Gastrocnemius medialis (tissue), 4 donors: ENCODE data around the gene ELOVL7. TPM values are rescaled to one million over a fixed set of nuclear protein-coding genes. Genes with fewer than 3 reads are reported as not detected.
"Not testable (repeated sequence)": the region's sequence is repeated elsewhere in the genome, so short reads cannot be mapped to it uniquely, and the experiment has no call there.

ENCODE experiments used
- ATAC-seq, 2 donors: fragments of 150-250 bp; one replicate each; pipeline ENCODE4 v1.9.1; 2016
- DNase-seq, 2 donors: peaks; one replicate each; pipeline ENCODE4 v3.0.0-alpha.2; 2019
- H3K27ac ChIP-seq, 4 donors: fragments of 200-600 bp; sonication (generic); 1 replicate in 1 of 4; 2 replicates in 3 of 4; pipeline ENCODE4 v1.5.1; 2016 to 2018; ENCODE audit warnings: mild to moderate bottlenecking in 2 of 4, moderate library complexity in 1 of 4
- H3K27me3 ChIP-seq, 3 donors: fragments of 200-600 bp; sonication (generic) in 2 of 3; 1 replicate in 1 of 3; 2 replicates in 2 of 3; pipeline versions ENCODE4 v1.5.1 to v1.6.0; 2016 to 2019; ENCODE audit warnings: mild to moderate bottlenecking in 1 of 3, moderate library complexity in 1 of 3
- H3K36me3 ChIP-seq, 2 donors: fragments of 200-600 bp; sonication (generic) in 1 of 2; one replicate each; pipeline ENCODE4 v1.5.1; 2017 to 2018
- H3K4me1 ChIP-seq, 2 donors: fragments of 200-600 bp; sonication (generic) in 1 of 2; one replicate each; pipeline ENCODE4 v1.5.1; 2016 to 2017; ENCODE audit warnings: mild to moderate bottlenecking in 2 of 2
- H3K4me3 ChIP-seq, 4 donors: fragments of 200-600 bp; sonication (generic) in 3 of 4; 1 replicate in 1 of 4; 2 replicates in 3 of 4; pipeline ENCODE4 v1.5.1; 2016 to 2019; ENCODE audit warnings: mild to moderate bottlenecking in 2 of 4
- H3K9me3 ChIP-seq, 3 donors: fragments of 200-600 bp; sonication (generic) in 2 of 3; 1 replicate in 1 of 3; 2 replicates in 2 of 3; pipeline ENCODE4 v1.5.1; 2016 to 2019
- CTCF ChIP-seq, 5 experiments: fragments of 450-650 bp in 3 of 5; fragments of 200-600 bp in 2 of 5; sonication (generic) in 2 of 5; IDR thresholded peaks in 4 of 5; conservative IDR thresholded peaks in 1 of 5; 1 replicate in 4 of 5; 2 replicates in 1 of 5; pipeline ENCODE4 v1.5.1; 2016 to 2019; ENCODE audit warnings: antibody characterized with exemption in 5 of 5, mild to moderate bottlenecking in 3 of 5, moderate library complexity in 3 of 5
- POLR2A ChIP-seq, 2 donors: fragments of 450-650 bp; IDR thresholded peaks; one replicate each; pipeline ENCODE4 v1.6.1; 2017; ENCODE audit warnings: antibody characterized with exemption in 2 of 2, mild to moderate bottlenecking in 2 of 2, moderate library complexity in 2 of 2
- in situ Hi-C, 4 donors: fragments of 200-750 bp; cut with MboI; loops; one replicate each; pipeline versions ENCODE4 v1.15.0 to v1.8.0; 2017; ENCODE audit warnings: low sequenced_read_pairs in 4 of 4
- intact Hi-C: fragments of 100-400 bp; cut with DNase I; formaldehyde crosslinking; loops from one replicate; pipeline ENCODE4 v1.15.1; 2023; ENCODE audit warnings: low total_unique reads
- total RNA-seq, 4 donors: library from RNA; depleted of rRNA; stranded (reverse); fragments of >200 nt; gene quantifications; one replicate each; pipeline versions ENCODE4 v1.1.0 to v1.2.3, GENCODE V29; 2016

The ELOVL7 gene
- total RNA-seq, 4 donors from 2014 or later: 0.53 to 1.0 (median 0.83) TPM

DNA sequence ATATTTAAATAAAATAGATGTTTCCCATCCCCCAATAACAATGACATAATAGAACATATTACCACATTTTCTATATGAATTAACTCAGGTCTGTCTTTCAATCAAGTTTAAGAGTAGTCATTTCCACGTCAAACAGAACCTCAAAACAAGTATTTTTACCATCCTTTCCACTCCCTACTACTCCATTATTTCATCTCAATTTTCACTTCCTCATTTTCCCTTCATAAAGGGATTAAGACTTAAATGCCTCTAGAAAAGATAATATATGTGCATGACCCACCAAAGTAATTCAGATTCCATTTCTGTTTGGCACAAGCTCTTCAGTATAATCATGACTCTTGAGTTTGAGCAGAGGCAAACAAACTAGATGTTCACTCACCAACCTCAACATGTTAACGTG lies 40.4 kb downstream of the ELOVL7 start:
- TF ChIP-seq POLR2A (IDR thresholded peaks at IDR 0.05): no peak
- TF ChIP-seq CTCF (IDR thresholded peaks at IDR 0.05 in 4 of 5, conservative IDR thresholded peaks at IDR 0.05 in 1 of 5): no peak
- H3K4me3 ChIP-seq: no peak overlapping the region
- H3K36me3 ChIP-seq: no peaks in the 10 kb centered on the region
- no peaks in the 10 kb centered on the region for H3K9me3 ChIP-seq
- H3K27me3 ChIP-seq: no peaks in the 10 kb centered on the region
- H3K27ac ChIP-seq: no peak overlapping the region
- no peak for DNase-seq
- no peaks in the 10 kb centered on the region for H3K4me1 ChIP-seq
- intact Hi-C loops: no loop called here
- in situ Hi-C loops: no loop called here
- no peak for ATAC-seq

GRCh38 chr5:60802986-60803385 lies 41.1 kb downstream of the ELOVL7 start:
- no peaks in the 10 kb centered on the region for H3K4me1 ChIP-seq
- H3K27me3 ChIP-seq: no peaks in the 10 kb centered on the region
- TF ChIP-seq POLR2A (IDR thresholded peaks at IDR 0.05) (no peak), CTCF (IDR thresholded peaks at IDR 0.05 in 4 of 5, conservative IDR thresholded peaks at IDR 0.05 in 1 of 5) (no peak)
- intact Hi-C loops: no loop called here
- DNase-seq (no peak), ATAC-seq (no peak)
- no peak overlapping the region for H3K4me3 ChIP-seq
- H3K9me3 ChIP-seq: no peaks in the 10 kb centered on the region
- H3K36me3 ChIP-seq: no peaks in the 10 kb centered on the region
- H3K27ac ChIP-seq: no peak overlapping the region
- in situ Hi-C loops: no loop called here

DNA sequence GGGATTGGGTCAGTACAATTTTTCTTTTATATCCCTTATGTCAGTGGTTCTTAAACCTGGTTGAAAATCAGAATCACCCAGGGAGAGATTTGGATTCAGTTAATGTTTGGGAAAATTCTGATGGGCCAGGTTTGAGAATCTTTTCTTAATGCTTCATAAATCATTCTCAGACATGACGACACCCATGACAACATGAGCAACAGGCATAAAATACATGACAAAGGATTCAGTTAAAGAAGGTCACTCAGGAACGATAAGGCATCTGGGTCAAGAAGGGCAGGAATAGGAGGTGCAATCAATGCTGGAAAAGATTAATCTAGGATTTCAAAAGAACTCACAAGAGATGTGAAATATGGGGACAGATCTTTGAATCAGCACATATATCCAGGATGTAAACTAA lies 41.8 kb downstream of the ELOVL7 start:
- Histone ChIP-seq H3K27me3 (no peaks in the 10 kb centered on the region), H3K36me3 (no peaks in the 10 kb centered on the region), H3K27ac (no peak overlapping the region), H3K4me1 (no peaks in the 10 kb centered on the region), H3K4me3 (no peak overlapping the region), H3K9me3 (no peaks in the 10 kb centered on the region)
- ATAC-seq: no peak
- in situ Hi-C loops: no loop called here
- intact Hi-C loops: no loop called here
- TF ChIP-seq CTCF (IDR thresholded peaks at IDR 0.05 in 4 of 5, conservative IDR thresholded peaks at IDR 0.05 in 1 of 5): no peak
- no peak for DNase-seq

DNA sequence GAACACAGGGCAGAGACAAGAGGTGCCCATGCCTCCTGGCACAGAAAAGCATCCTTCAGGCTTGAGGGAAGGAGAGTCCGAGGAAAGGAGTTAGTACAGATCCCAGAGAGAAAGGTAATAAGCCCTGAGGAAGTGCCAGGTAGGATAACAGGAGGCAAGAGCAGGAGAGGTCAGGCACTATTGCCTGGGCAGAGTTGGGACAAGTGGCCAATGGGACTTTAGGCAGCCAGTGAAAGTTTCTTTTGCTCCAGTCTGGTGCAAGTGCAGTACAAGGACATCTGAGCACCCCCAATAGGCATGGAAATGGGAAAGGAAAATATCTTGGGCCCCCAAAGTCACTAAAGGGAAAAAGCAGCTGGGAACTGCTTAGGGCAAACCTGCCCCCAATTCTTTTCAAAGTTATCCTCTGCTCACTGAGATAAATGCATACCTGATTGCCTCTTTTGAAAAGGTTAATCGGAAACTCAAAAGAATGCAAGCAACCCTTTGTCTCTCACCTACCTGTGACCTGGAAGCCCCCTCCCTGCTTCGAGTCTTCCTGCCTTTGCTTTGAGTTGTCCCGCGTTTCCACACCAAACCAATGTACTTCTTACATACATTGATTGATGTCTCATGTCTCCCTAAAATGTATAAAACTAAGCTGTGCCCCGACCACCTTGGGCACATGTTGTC lies 46.5 kb downstream of the ELOVL7 start:
- ATAC-seq: no peak
- Histone ChIP-seq H3K27ac (no peak overlapping the region), H3K4me1 (no peaks in the 10 kb centered on the region), H3K9me3 (no peaks in the 10 kb centered on the region), H3K4me3 (no peak overlapping the region), H3K36me3 (no peaks in the 10 kb centered on the region), H3K27me3 (no peaks in the 10 kb centered on the region)
- in situ Hi-C loops: no loop called here
- DNase-seq: no peak
- TF ChIP-seq CTCF (IDR thresholded peaks at IDR 0.05 in 4 of 5, conservative IDR thresholded peaks at IDR 0.05 in 1 of 5) (no peak), POLR2A (IDR thresholded peaks at IDR 0.05) (no peak)
- intact Hi-C loops: no loop called here

GRCh38 chr5:60795424-60795950 lies 48.6 kb downstream of the ELOVL7 start:
- DNase-seq, H3K4me3 ChIP-seq, H3K36me3 ChIP-seq, H3K27ac ChIP-seq, ATAC-seq, intact Hi-C loops, H3K4me1 ChIP-seq, H3K27me3 ChIP-seq, H3K9me3 ChIP-seq, in situ Hi-C loops: not testable (repeated sequence)
